Measurements from ENCODE around the gene C16orf74. TPM values are rescaled to one million over a fixed set of nuclear protein-coding genes. Genes with fewer than 3 reads are reported as not detected.

C16orf74 gene
- total RNA-seq, 2 experiments from 2014 or later: 0.34 TPM; not detected in 1

GRCh38 chr16:85706449-85707034 is 44.4 kb downstream of the C16orf74 start:
- POLR2A ChIA-PET: interaction anchor here (0.6 kb wide), 1 partner anchor 58 kb away, joined by 9 read pairs; no protein-coding TSS in a partner anchor
- CTCF ChIA-PET: no interaction called here

- ChIA-PET POLR2A (no interaction called here), CTCF (no interaction called here)
These were observed 45.7 kb downstream of the C16orf74 start for GRCh38 chr16:85704900-85705846.

- CTCF ChIA-PET: no interaction called here
- POLR2A ChIA-PET: no interaction called here
These were observed 46.9 kb downstream of the C16orf74 start for GRCh38 chr16:85704011-85704410.

GRCh38 chr16:85699628-85700027 is 51.3 kb downstream of the C16orf74 start:
- POLR2A ChIA-PET: no interaction called here
- CTCF ChIA-PET: no interaction called here

GRCh38 chr16:85698935-85699558 is 51.8 kb downstream of the C16orf74 start:
- POLR2A ChIA-PET: no interaction called here
- CTCF ChIA-PET: interaction anchor here (1.1 kb wide), 1 partner anchor 9 kb away, joined by 3 read pairs; no protein-coding TSS in a partner anchor

GRCh38 chr16:85698459-85698891 is 52.4 kb downstream of the C16orf74 start:
- ChIA-PET CTCF (interaction anchor here (1.1 kb wide), 1 partner anchor 8 kb away, joined by 3 read pairs; no protein-coding TSS in a partner anchor), POLR2A (no interaction called here)

GRCh38 chr16:85697431-85697830 is 53.5 kb downstream of the C16orf74 start:
- CTCF ChIA-PET: no interaction called here
- POLR2A ChIA-PET: interaction anchor here (0.6 kb wide), 1 partner anchor 246 kb away, joined by 5 read pairs; no protein-coding TSS in a partner anchor

- ChIA-PET POLR2A (no interaction called here), CTCF (no interaction called here)
These were observed 54.1 kb downstream of the C16orf74 start for GRCh38 chr16:85696781-85697180.

GRCh38 chr16:85695196-85696128 is 55.4 kb downstream of the C16orf74 start:
- CTCF ChIA-PET: no interaction called here
- POLR2A ChIA-PET: no interaction called here

- ChIA-PET CTCF (interaction anchor here (1.1 to 2.6 kb wide), 4 partner anchors 8 to 74 kb away, joined by 3 to 8 read pairs (median 4); no protein-coding TSS in a partner anchor), POLR2A (no interaction called here)
These were observed 60.3 kb downstream of the C16orf74 start for GRCh38 chr16:85690469-85691064.

- ChIA-PET CTCF (interaction anchor here (1.1 to 2.6 kb wide), 3 partner anchors 9 to 74 kb away, joined by 3 to 8 read pairs (median 6); no protein-coding TSS in a partner anchor), POLR2A (no interaction called here)
These were observed 61.0 kb downstream of the C16orf74 start for GRCh38 chr16:85689950-85690320.

GRCh38 chr16:85689285-85689949 is 61.5 kb downstream of the C16orf74 start:
- POLR2A ChIA-PET: interaction anchor here (0.6 kb wide), 1 partner anchor 27 kb away, joined by 3 read pairs; no protein-coding TSS in a partner anchor
- CTCF ChIA-PET: interaction anchor here (1.1 to 2.6 kb wide), 4 partner anchors 9 to 73 kb away, joined by 3 to 8 read pairs (median 5); no protein-coding TSS in a partner anchor

- ChIA-PET CTCF (interaction anchor here (1.0 to 2.6 kb wide), 4 partner anchors 14 to 73 kb away, joined by 3 to 8 read pairs (median 5); no protein-coding TSS in a partner anchor), POLR2A (interaction anchor here (0.6 kb wide), 1 partner anchor 28 kb away, joined by 3 read pairs; no protein-coding TSS in a partner anchor)
These were observed 62.2 kb downstream of the C16orf74 start, which contains the start of gene GINS2 for GRCh38 chr16:85688586-85689284. Gene GINS2 (minus strand): TSS chr16:85688954. CDS start chr16:85688898, 56 bp downstream.

- CTCF ChIA-PET: interaction anchor here (1.0 to 2.6 kb wide), 3 partner anchors 29 to 72 kb away, joined by 3 to 8 read pairs (median 4); no protein-coding TSS in a partner anchor
These were observed 63.0 kb downstream of the C16orf74 start for GRCh38 chr16:85687651-85688471.

GRCh38 chr16:85686912-85687591 is 63.8 kb downstream of the C16orf74 start:
- ChIA-PET CTCF (no interaction called here), POLR2A (no interaction called here)

More at GRCh38 chr16:85687651-85688471, 63.0 kb downstream of the C16orf74 start:
- POLR2A ChIA-PET: no interaction called here

- ChIA-PET CTCF (no interaction called here), POLR2A (no interaction called here)
These were observed 65.6 kb downstream of the C16orf74 start for GRCh38 chr16:85685251-85685650.

Measured in activated CD8-positive, alpha-beta memory T cell treated with anti-CD3 and anti-CD28 coated beads for 36 hours (primary cell).